GM12873 (cell line): ENCODE results near the gene INSRR.

Experiments used
- CTCF ChIP-seq: IDR thresholded peaks from 2 replicates; pipeline ENCODE4 v1.5.1; 2012; ENCODE audit warnings: low read depth, mild to moderate bottlenecking, moderate library complexity, low read length, control low read depth; ENCODE audit not compliant: insufficient read depth; ENCODE audit errors: missing control alignments

The INSRR gene

GRCh38 chr1:156808186-156809030 is 50.5 kb downstream of the INSRR start:
- TF ChIP-seq CTCF, result no peak

- no peak for TF ChIP-seq CTCF
Measured at GRCh38 chr1:156807627-156808026, 51.3 kb downstream of the INSRR start.

- TF ChIP-seq CTCF, result no peak
Measured at GRCh38 chr1:156806512-156807440, 52.1 kb downstream of the INSRR start.

GRCh38 chr1:156805766-156806511 is 53.0 kb downstream of the INSRR start:
- TF ChIP-seq CTCF, result no peak

- no peak for TF ChIP-seq CTCF
Measured at GRCh38 chr1:156804572-156805243, 54.2 kb downstream of the INSRR start.

GRCh38 chr1:156804026-156804425 is 54.9 kb downstream of the INSRR start:
- TF ChIP-seq CTCF, result no peak
